Loucy (cell line): ENCODE data around the gene TDRD3.

ENCODE experiments used
- H2AFZ ChIP-seq: fragments of 200-600 bp; sonication (generic); 2 replicates; pipeline ENCODE4 v1.6.0; 2016; ENCODE audit warnings: antibody characterized with exemption, mild to moderate bottlenecking, low read length, moderate library complexity
- H3F3A ChIP-seq: fragments of 200-600 bp; 2 replicates; pipeline ENCODE4 v1.6.0; 2016; ENCODE audit warnings: antibody characterized with exemption, low read depth, mild to moderate bottlenecking
- H3K27me3 ChIP-seq: fragments of 200-600 bp; sonication (generic); 2 replicates; pipeline ENCODE4 v1.6.1; 2014; ENCODE audit warnings: low read length, mild to moderate bottlenecking; ENCODE audit not compliant: insufficient read depth, poor library complexity, severe bottlenecking
- H3K36me3 ChIP-seq: fragments of 200-600 bp; sonication (generic); 2 replicates; pipeline ENCODE4 v1.6.1; 2016; ENCODE audit warnings: low read length; ENCODE audit not compliant: insufficient read depth
- H3K4me1 ChIP-seq: fragments of 200-600 bp; sonication (generic); 2 replicates; pipeline ENCODE4 v1.5.1; 2014; ENCODE audit warnings: low read length, mild to moderate bottlenecking; ENCODE audit not compliant: insufficient read depth, poor library complexity, severe bottlenecking
- H3K4me2 ChIP-seq: fragments of 200-600 bp; sonication (generic); 2 replicates; pipeline ENCODE4 v1.6.0; 2014; ENCODE audit warnings: antibody characterized with exemption, low read length, low read depth, mild to moderate bottlenecking; ENCODE audit not compliant: poor library complexity, severe bottlenecking
- H3K4me3 ChIP-seq: fragments of 200-600 bp; sonication (generic); 2 replicates; pipeline ENCODE4 v1.5.1; 2014; ENCODE audit warnings: low read length, mild to moderate bottlenecking, mixed read lengths; ENCODE audit not compliant: poor library complexity, severe bottlenecking
- H3K79me2 ChIP-seq: fragments of 200-600 bp; sonication (generic); 2 replicates; pipeline ENCODE4 v1.6.1; 2014; ENCODE audit warnings: low read length; ENCODE audit not compliant: insufficient read depth
- H3K9ac ChIP-seq: fragments of 200-600 bp; sonication (generic); 2 replicates; pipeline ENCODE4 v1.6.0; 2014; ENCODE audit warnings: mild to moderate bottlenecking, low read depth, low read length, moderate library complexity; ENCODE audit not compliant: poor library complexity, severe bottlenecking
- H3K9me2 ChIP-seq: fragments of 200-600 bp; sonication (generic); replicated peaks from 2 replicates; pipeline ENCODE4 v1.6.1; 2016; ENCODE audit warnings: low read depth, low read length, mixed read lengths
- H3K9me3 ChIP-seq: fragments of 200-600 bp; sonication (generic); 2 replicates; pipeline ENCODE4 v1.6.1; 2014; ENCODE audit warnings: mild to moderate bottlenecking, antibody characterized with exemption, low read length, low read depth; ENCODE audit not compliant: insufficient read depth
- H4K20me1 ChIP-seq: fragments of 200-600 bp; sonication (generic); 2 replicates; pipeline ENCODE4 v1.6.0; 2014; ENCODE audit warnings: antibody characterized with exemption, low read length, mild to moderate bottlenecking; ENCODE audit not compliant: insufficient read depth, poor library complexity, severe bottlenecking
- EZH2phosphoT487 ChIP-seq: fragments of 200-600 bp; IDR thresholded peaks from 2 replicates; pipeline ENCODE4 v1.6.1; 2018; ENCODE audit warnings: antibody characterized with exemption, mild to moderate bottlenecking, moderate library complexity, borderline replicate concordance
- TF ChIP-seq, protein P1 (sequence below): fragments of 200-600 bp; sonication (generic); conservative IDR thresholded peaks from 2 replicates; pipeline ENCODE4 v1.5.1; 2014; ENCODE audit warnings: mild to moderate bottlenecking, antibody characterized with exemption, low read length

TDRD3 gene

DNA sequence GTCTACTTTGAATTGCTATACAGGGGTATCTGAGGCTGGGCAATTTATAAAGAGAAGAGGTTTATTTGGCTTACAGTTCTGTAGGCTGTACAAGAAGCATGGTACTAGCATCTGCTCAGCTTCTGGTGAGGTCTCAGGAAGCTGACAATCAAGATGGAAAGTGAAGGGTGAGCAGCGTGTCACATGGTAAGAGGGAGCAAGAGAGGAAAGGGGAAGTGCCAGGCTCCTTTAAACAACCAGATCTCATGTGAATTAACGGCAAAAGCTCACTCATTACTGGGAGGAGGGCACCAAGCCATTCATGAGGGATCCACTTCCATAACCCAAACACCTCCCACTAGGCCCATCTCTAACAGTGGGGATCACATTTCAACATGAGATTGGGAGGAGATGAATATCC is 222.4 kb downstream of the TDRD3 start:
- no peak for TF ChIP-seq EZH2phosphoT487
- TF ChIP-seq, protein P1, sequence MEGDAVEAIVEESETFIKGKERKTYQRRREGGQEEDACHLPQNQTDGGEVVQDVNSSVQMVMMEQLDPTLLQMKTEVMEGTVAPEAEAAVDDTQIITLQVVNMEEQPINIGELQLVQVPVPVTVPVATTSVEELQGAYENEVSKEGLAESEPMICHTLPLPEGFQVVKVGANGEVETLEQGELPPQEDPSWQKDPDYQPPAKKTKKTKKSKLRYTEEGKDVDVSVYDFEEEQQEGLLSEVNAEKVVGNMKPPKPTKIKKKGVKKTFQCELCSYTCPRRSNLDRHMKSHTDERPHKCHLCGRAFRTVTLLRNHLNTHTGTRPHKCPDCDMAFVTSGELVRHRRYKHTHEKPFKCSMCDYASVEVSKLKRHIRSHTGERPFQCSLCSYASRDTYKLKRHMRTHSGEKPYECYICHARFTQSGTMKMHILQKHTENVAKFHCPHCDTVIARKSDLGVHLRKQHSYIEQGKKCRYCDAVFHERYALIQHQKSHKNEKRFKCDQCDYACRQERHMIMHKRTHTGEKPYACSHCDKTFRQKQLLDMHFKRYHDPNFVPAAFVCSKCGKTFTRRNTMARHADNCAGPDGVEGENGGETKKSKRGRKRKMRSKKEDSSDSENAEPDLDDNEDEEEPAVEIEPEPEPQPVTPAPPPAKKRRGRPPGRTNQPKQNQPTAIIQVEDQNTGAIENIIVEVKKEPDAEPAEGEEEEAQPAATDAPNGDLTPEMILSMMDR, result no peak
- no peak overlapping the region for H3K4me2 ChIP-seq
- H3K4me3 ChIP-seq, result no peak overlapping the region
- no peaks in the 10 kb centered on the region for H3K9me3 ChIP-seq
- H3F3A ChIP-seq, result no peaks in the 10 kb centered on the region
- no peak overlapping the region for H3K9ac ChIP-seq
- no peaks in the 10 kb centered on the region for H3K4me1 ChIP-seq
- no peaks in the 10 kb centered on the region for H4K20me1 ChIP-seq
- no peak overlapping the region for H2AFZ ChIP-seq
- no peaks in the 10 kb centered on the region for H3K79me2 ChIP-seq
- H3K9me2 ChIP-seq, result no peaks in the 10 kb centered on the region
- no peaks in the 10 kb centered on the region for H3K36me3 ChIP-seq
- no peaks in the 10 kb centered on the region for H3K27me3 ChIP-seq

DNA sequence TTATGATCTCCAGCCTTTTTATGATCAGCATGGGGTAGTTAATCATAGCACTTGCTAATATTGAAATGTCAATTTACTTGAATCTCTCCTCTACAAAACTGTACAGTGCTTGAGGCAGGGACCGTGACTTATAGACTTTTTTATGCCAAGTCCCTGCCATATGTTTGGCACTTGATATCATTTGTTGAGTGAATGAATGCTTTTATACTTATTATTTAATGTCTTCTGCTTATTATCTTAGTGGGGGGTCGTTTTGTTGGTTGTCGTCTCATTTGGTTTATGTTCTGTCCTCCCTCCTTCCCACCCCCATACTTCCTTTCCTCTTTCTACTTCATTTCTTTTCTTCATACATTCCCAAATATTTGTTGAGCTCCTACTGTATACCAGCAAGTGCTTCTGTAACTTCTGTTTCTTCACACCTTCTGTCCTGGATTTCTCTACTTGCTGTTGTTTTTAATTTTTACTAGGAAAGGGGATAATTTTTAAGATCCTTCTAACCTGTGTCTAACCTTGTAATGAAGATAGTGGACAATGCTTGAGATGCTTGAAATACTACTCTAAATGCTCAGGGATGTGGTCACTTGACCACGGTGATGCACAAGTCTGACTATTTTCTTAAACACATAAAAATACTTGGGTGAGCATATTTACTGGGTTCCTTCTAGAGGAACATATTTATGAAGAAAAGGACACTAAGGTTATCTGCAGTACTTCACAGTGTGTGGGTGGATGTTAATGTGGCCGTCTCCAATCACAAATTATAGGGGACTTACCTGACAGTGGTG is 223.8 kb downstream of the TDRD3 start:
- Histone ChIP-seq H3K4me3 (no peak overlapping the region), H3K9me2 (no peaks in the 10 kb centered on the region), H3K4me2 (no peak overlapping the region), H3K9me3 (no peaks in the 10 kb centered on the region), H3K9ac (no peak overlapping the region), H3K4me1 (no peaks in the 10 kb centered on the region), H3K36me3 (no peaks in the 10 kb centered on the region), H3K79me2 (no peaks in the 10 kb centered on the region), H3K27me3 (no peaks in the 10 kb centered on the region), H3F3A (no peaks in the 10 kb centered on the region), H4K20me1 (no peaks in the 10 kb centered on the region), H2AFZ (no peak overlapping the region)
- TF ChIP-seq, protein P1, result no peak
- TF ChIP-seq EZH2phosphoT487, result no peak

GRCh38 chr13:60623151-60623550 is 226.1 kb downstream of the TDRD3 start:
- no peaks in the 10 kb centered on the region for H4K20me1 ChIP-seq
- no peaks in the 10 kb centered on the region for H3K27me3 ChIP-seq
- no peaks in the 10 kb centered on the region for H3K9me2 ChIP-seq
- no peaks in the 10 kb centered on the region for H3K36me3 ChIP-seq
- no peak overlapping the region for H2AFZ ChIP-seq
- H3K4me1 ChIP-seq, result no peaks in the 10 kb centered on the region
- no peaks in the 10 kb centered on the region for H3K9me3 ChIP-seq
- no peak overlapping the region for H3K4me2 ChIP-seq
- no peaks in the 10 kb centered on the region for H3F3A ChIP-seq
- H3K79me2 ChIP-seq, result no peaks in the 10 kb centered on the region
- TF ChIP-seq, protein P1, result no peak
- TF ChIP-seq EZH2phosphoT487, result no peak
- H3K9ac ChIP-seq, result no peak overlapping the region
- no peak overlapping the region for H3K4me3 ChIP-seq
